HG03558 (cell line): ENCODE measurements around the gene PYDC2.

ENCODE experiments used
- ATAC-seq: cut with Tn5 transposase; IDR thresholded peaks from one replicate; pipeline ENCODE4 v1.9.1; 2021; ENCODE audit warnings: moderate number of reproducible peaks; ENCODE audit not compliant: unreplicated experiment; ENCODE audit errors: extremely low read depth

PYDC2 gene

GRCh38 chr3:191461113-191461595 is at the start of gene PYDC2:
Gene PYDC2, plus strand, starts transcription at chr3:191461163. Its CDS starts 0 bp downstream, at chr3:191461163.
- ATAC-seq, result no peak

GRCh38 chr3:191412759-191413158 is 48.2 kb upstream of the PYDC2 start:
- no peak for ATAC-seq

GRCh38 chr3:191414286-191414685 is 46.7 kb upstream of the PYDC2 start:
- no peak for ATAC-seq

GRCh38 chr3:191414732-191415131 is 46.2 kb upstream of the PYDC2 start:
- no peak for ATAC-seq

- no peak for ATAC-seq
Observed at GRCh38 chr3:191415566-191415965, 45.4 kb upstream of the PYDC2 start.

GRCh38 chr3:191417457-191417729 is 43.6 kb upstream of the PYDC2 start:
- ATAC-seq, result no peak

GRCh38 chr3:191420771-191421170 is 40.2 kb upstream of the PYDC2 start:
- no peak for ATAC-seq

GRCh38 chr3:191424881-191425280 is 36.1 kb upstream of the PYDC2 start:
- no peak for ATAC-seq

GRCh38 chr3:191425322-191425734 is 35.6 kb upstream of the PYDC2 start:
- no peak for ATAC-seq

GRCh38 chr3:191426311-191426710 is 34.7 kb upstream of the PYDC2 start:
- no peak for ATAC-seq

GRCh38 chr3:191428177-191428576 is 32.8 kb upstream of the PYDC2 start:
- ATAC-seq, result no peak

GRCh38 chr3:191430103-191430502 is 30.9 kb upstream of the PYDC2 start:
- no peak for ATAC-seq

- no peak for ATAC-seq
Observed at GRCh38 chr3:191431160-191431822, 29.7 kb upstream of the PYDC2 start.

GRCh38 chr3:191432162-191432561 is 28.8 kb upstream of the PYDC2 start:
- no peak for ATAC-seq

GRCh38 chr3:191434024-191434423 is 26.9 kb upstream of the PYDC2 start:
- ATAC-seq, result no peak

- no peak for ATAC-seq
Observed at GRCh38 chr3:191435981-191436380, 25.0 kb upstream of the PYDC2 start.

- ATAC-seq, result no peak
Observed at GRCh38 chr3:191438150-191438814, 22.7 kb upstream of the PYDC2 start.

- ATAC-seq, result no peak
Observed at GRCh38 chr3:191440532-191440931, 20.4 kb upstream of the PYDC2 start.

- ATAC-seq, result no peak
Observed at GRCh38 chr3:191441687-191442086, 19.3 kb upstream of the PYDC2 start.

- ATAC-seq, result no peak
Observed at GRCh38 chr3:191444569-191444968, 16.4 kb upstream of the PYDC2 start.

- ATAC-seq, result no peak
Observed at GRCh38 chr3:191449256-191449655, 11.7 kb upstream of the PYDC2 start.
